GM12891 (cell line): ENCODE results near the gene MLLT6.

Source experiments
- POLR2A ChIP-seq: IDR thresholded peaks from 2 replicates; pipeline ENCODE4 v1.6.1; 2011; ENCODE audit warnings: low read depth, low read length, control low read depth
- POLR2AphosphoS5 ChIP-seq: IDR thresholded peaks from 2 replicates; pipeline ENCODE4 v1.6.1; 2011; ENCODE audit warnings: low read depth, low read length, control low read depth

GRCh38 chr17:38693700-38694329 lies 11.3 kb upstream of the MLLT6 start:
- no peak for TF ChIP-seq POLR2A
- no peak for TF ChIP-seq POLR2AphosphoS5
